ENCODE results near the gene FAAH.

- no peak for TF ChIP-seq CTCF (IDR thresholded peaks at IDR 0.05; ENCODE audit: low read depth, low read length)
- no peak for TF ChIP-seq MYC (IDR thresholded peaks at IDR 0.05; ENCODE audit: low read depth, low read length)
- no peak for TF ChIP-seq POLR2A (IDR thresholded peaks at IDR 0.05; ENCODE audit: extremely low read depth, insufficient read length)
- TF ChIP-seq MAX (IDR thresholded peaks at IDR 0.05; ENCODE audit: low read depth, low read length), result no peak
Observed at GRCh38 chr1:46453449-46453848, 59.3 kb downstream of the FAAH start.
